22Rv1 (cell line): ENCODE measurements around the gene PCARE.

Experiments
- H3K27ac ChIP-seq: fragments of 450-650 bp; 2 replicates; pipeline ENCODE4 v1.5.1; 2017
- CTCF ChIP-seq: fragments of 450-650 bp; IDR thresholded peaks from 2 replicates; pipeline ENCODE4 v1.5.1; 2017; ENCODE audit warnings: mild to moderate bottlenecking
- ZFX ChIP-seq: fragments of 450-650 bp; IDR thresholded peaks from 2 replicates; pipeline ENCODE4 v1.6.1; 2017; ENCODE audit warnings: antibody characterized with exemption, borderline replicate concordance

Gene PCARE

GRCh38 chr2:29073933-29074332 is 390 bp downstream of the PCARE start:
- TF ChIP-seq ZFX (no peak), CTCF (no peak)

GRCh38 chr2:29072971-29073725 is 1.2 kb downstream of the PCARE start:
- H3K27ac ChIP-seq = no peak overlapping the region
- TF ChIP-seq CTCF (no peak), ZFX (no peak)

More at GRCh38 chr2:29073933-29074332, 390 bp downstream of the PCARE start:
- H3K27ac ChIP-seq = no peak overlapping the region

- no peak overlapping the region for H3K27ac ChIP-seq
- TF ChIP-seq ZFX (no peak), CTCF (no peak)
These were observed 2.1 kb downstream of the PCARE start for GRCh38 chr2:29072251-29072650.

- no peak for TF ChIP-seq ZFX
- no peak for TF ChIP-seq CTCF
- H3K27ac ChIP-seq = no peak overlapping the region
These were observed 3.0 kb downstream of the PCARE start for GRCh38 chr2:29071032-29071975.

GRCh38 chr2:29070526-29070925 is 3.8 kb downstream of the PCARE start:
- no peak for TF ChIP-seq CTCF
- TF ChIP-seq ZFX = no peak
- no peak overlapping the region for H3K27ac ChIP-seq

GRCh38 chr2:29068513-29068912 is 5.8 kb downstream of the PCARE start:
- TF ChIP-seq ZFX (no peak), CTCF (no peak)

More at GRCh38 chr2:29068513-29068912, 5.8 kb downstream of the PCARE start:
- H3K27ac ChIP-seq = no peak overlapping the region
